HPDE6-E6E7 (cell line): ENCODE measurements around the gene NOG.

Source experiments
- DNase-seq: peaks from one replicate; pipeline ENCODE4 v3.0.0; 2011; ENCODE audit warnings: missing footprints; ENCODE audit errors: extremely low spot score

NOG gene

GRCh38 chr17:56593646-56594319 lies at the start of gene NOG:
Gene NOG (plus strand): TSS chr17:56593699. CDS start chr17:56594224, 525 bp downstream.
- DNase-seq: peak; percentile 54

DNA sequence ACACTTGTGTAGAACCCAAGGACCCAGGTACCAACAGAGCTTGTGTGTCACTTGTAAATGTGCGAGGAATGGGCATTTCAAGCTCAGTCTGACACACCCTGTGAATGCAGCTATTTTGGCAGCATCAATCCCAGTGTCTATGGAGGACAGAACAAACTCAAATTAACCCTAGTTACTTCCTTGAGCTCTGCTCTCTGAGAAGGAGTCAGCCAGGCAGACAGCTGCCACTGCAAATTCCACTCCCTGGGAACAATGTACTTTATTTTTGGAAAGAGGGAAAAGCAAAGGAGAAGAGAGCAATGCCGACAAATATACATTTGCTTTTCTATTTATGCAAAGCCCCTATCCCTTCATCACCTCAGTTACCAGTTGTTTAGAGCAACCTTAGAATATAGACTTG lies 48.4 kb upstream of the NOG start:
- no peak for DNase-seq

GRCh38 chr17:56545930-56546329 lies 47.6 kb upstream of the NOG start:
- DNase-seq: no peak

DNA sequence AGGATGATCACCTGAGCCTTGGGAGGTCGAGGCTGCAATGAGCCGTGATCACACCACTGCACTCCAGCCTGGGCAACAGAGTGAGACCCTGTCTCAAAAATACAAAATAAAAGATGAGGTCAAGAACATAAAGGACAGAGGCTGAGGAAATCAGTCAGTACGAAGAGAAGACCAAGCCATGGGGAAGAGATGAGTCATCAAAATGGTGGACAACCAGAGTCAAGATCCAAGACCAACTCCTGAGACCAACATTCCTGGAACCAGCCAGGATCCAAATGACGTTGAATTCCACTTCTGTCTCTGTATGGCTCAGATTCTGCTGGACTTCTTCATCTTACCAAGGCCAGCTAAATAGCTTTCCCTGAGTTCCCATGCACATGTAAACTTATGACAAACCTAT lies 44.8 kb upstream of the NOG start:
- no peak for DNase-seq

- no peak for DNase-seq
Observed at GRCh38 chr17:56549501-56549900, 44.0 kb upstream of the NOG start.

DNA sequence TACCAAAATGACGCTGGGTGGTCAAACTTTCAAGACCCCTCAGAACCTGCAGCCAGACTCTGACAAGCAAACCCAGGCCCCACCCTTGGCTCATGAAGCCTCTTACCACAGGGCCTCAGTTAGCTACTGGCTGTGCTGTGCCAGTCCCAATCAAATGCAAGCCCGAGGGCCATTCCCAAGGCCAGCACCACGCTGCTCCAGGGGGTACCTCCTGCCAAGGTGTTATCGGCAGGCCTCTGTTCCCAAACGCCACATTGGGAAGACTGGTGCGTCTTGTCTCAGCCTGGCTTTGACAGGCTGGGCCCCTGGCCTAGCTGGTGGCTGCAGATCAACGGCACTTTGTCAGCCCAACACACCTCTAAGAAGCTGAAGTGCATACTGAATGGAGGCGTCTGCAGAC lies 35.8 kb upstream of the NOG start:
- no peak for DNase-seq

DNA sequence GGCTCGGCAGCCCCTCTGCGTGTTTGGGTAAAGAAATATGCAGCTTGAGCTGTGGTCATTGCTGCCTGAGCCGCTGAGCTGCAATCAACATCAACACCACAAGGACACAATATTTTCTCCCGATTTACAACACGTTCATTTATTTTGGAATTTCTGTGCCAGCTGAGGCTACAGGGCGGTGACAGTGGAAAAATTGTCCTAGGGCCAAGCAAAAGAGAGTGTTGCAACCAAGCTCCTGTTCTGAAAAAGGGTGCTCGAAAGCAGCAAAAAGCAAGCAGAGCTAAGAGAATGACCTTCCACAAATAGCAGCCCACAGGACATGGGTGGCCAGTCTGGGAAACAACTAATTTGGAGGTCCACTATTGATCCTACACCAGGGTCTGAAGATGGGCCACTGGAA lies 35.4 kb upstream of the NOG start:
- DNase-seq: no peak

- no peak for DNase-seq
Observed at GRCh38 chr17:56570199-56570598, 23.3 kb upstream of the NOG start.

GRCh38 chr17:56571456-56571855 lies 22.0 kb upstream of the NOG start:
- no peak for DNase-seq

GRCh38 chr17:56577190-56577842 lies 16.2 kb upstream of the NOG start:
- DNase-seq: no peak

DNA sequence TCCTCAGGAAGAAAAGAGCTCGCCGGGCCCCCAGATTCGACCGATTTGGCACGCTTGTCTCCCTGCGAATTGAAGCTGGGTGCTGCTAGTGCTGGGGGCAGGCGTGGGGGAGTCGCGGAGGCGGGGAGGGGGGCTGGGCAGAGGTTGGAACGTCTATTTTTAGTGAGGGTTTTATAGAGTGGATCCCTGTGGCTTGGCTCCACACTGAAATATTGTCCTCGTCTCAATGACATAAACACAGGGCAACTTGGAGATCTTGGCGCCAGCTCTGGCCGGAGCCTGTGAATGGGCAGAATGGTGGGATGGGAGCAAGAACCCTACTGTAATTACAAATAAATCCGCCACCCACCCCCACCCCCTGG lies 15.7 kb upstream of the NOG start:
- no peak for DNase-seq

DNA sequence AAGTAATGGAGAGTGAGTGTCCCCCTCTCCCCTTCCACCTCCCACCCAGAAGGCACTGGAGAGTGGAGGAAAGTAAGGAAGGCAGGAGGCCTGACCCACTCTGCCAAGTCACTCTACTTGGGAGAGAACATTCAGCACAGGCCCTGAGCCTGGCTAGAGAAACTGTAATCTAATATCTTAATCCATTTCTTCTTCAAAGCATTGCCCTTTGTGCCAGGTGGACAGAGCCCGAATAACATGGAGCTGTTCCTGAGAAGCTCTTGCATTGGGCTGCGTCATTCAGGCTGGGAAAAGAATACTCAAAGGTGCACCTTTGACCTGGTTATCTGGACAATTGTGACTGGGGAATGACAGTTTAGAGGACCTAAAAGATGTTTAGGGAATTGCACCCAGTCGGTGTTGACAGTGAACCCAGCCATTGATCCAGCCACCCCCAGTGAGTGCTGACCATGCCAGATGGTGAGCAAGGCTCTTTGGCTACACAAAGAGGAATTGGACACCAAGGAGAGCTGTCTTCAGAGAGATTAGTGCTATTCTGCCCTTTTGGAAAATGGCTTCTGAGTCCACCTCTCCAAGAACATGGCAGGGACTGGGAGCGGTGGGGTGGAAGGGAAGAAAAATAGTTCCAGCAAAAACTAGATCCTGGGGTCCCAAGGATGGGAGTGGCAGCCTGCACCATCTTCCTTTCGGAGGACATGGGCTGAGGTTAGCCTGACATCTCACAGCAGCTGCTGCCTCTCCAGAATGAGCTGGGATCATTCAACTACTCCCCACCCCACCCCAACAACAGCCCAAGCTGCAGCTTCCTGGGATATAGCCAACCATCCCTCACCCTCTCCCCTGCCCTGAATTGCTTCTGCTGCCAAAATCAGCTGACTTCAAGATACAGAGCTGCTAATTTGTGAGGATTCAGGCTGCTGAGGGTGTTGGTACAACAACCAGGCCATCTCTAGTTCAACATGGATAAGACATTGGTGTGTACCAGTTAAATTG lies 11.6 kb upstream of the NOG start:
- DNase-seq: no peak

- DNase-seq: no peak
Observed at GRCh38 chr17:56583772-56584171, 9.7 kb upstream of the NOG start.

DNA sequence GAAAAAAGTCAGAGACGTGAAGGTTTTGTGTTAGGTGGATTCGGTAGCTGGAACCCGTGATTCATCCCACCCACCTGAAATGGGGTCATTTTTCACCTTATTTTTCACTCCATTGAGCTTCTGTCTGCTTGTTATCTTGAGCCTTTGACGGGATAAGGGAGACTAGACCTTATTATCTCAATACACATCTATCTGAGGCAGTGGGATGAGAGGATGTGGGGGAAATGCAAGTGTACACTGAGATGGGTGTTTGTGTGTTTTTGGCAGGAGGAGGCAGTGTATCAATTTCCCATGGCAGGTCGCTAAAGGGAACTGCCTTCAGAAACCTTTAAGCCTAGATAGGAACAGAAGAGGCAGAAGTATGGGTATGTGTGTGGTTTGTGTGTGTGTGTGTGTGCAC lies 6.2 kb upstream of the NOG start:
- no peak for DNase-seq

- peak; percentile 40 for DNase-seq
Observed at GRCh38 chr17:56592487-56593085, 913 bp upstream of the NOG start.

DNA sequence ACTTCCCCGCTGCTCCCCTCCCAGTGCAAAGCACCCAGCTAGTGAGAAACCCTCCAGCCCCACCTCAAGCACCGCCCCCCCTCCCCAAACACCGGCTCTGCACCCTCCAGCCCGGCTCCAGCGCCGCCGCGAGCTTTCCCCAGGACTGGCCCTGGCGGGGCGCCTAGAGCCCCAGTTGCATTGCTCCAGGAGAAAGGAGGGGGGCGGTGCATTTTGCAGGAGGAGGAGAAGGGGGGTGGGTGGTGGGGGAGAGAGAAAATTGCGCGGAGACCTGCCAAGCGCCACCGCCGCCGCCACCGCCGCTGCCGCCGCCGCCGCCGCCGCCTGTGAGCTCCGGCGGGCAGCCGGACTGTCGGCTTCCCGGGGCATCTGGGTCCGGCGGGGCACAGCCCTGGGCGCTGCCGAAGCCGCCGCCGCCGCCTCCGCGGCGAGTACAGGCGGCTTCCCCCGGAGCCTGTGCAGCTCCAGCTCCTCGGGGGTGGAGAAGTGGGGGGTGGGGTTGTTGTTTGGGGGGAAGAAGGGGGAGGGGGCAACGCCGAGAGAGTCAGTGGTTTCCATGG lies 333 bp upstream of the NOG start:
- peak; percentile 40 for DNase-seq

- no peak for DNase-seq
Observed at GRCh38 chr17:56594320-56595107, 1.0 kb downstream of the NOG start.

DNA sequence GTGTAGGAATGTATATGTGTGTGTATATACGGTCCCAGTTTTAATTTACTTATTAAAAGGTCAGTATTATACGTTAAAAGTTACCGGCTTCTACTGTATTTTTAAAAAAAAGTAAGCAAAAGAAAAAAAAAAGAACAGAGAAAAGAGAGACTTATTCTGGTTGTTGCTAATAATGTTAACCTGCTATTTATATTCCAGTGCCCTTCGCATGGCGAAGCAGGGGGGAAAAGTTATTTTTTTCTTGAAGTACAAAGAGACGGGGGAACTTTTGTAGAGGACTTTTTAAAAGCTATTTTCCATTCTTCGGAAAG lies 1.6 kb downstream of the NOG start:
- no peak for DNase-seq

GRCh38 chr17:56595831-56596690 lies 2.6 kb downstream of the NOG start:
- DNase-seq: no peak
